Prostate gland (tissue), 2 donors: ENCODE results near the gene RAB36. TPM values are rescaled to one million over a fixed set of nuclear protein-coding genes. Genes with fewer than 3 reads are reported as not detected.

Source experiments
- DNase-seq: peaks from one replicate; pipeline ENCODE4 v3.0.0-alpha.2; 2019; ENCODE audit warnings: low spot score
- H3K27ac ChIP-seq, 2 donors: fragments of 200-600 bp; sonication (generic); 2 replicates each; pipeline ENCODE4 v1.5.1; 2017 to 2019
- H3K27me3 ChIP-seq: fragments of 200-600 bp; sonication (generic); replicated peaks from 2 replicates; pipeline ENCODE4 v1.5.1; 2019; ENCODE audit not compliant: insufficient read depth
- H3K36me3 ChIP-seq, 2 donors: fragments of 200-600 bp; sonication (generic); 1 replicate in 1 of 2; 2 replicates in 1 of 2; pipeline versions ENCODE4 v1.5.1 to v1.8.1; 2017 to 2019
- H3K4me1 ChIP-seq: fragments of 200-600 bp; sonication (generic); replicated peaks from 2 replicates; pipeline ENCODE4 v1.5.1; 2019
- H3K4me3 ChIP-seq, 2 donors: fragments of 200-600 bp; sonication (generic); 2 replicates each; pipeline ENCODE4 v1.5.1; 2017 to 2019
- H3K9me3 ChIP-seq: fragments of 200-600 bp; sonication (generic); 2 replicates; pipeline ENCODE4 v1.5.1; 2017
- CTCF ChIP-seq, 4 experiments: fragments of 200-600 bp in 2 of 4; fragments of 450-650 bp in 2 of 4; sonication (generic) in 2 of 4; IDR thresholded peaks; 1 replicate in 3 of 4; 2 replicates in 1 of 4; pipeline ENCODE4 v1.5.1; 2016 to 2019; ENCODE audit warnings: antibody characterized with exemption in 4 of 4, mild to moderate bottlenecking in 2 of 4, moderate library complexity in 2 of 4
- POLR2A ChIP-seq: fragments of 450-650 bp; IDR thresholded peaks from one replicate; pipeline ENCODE4 v1.6.1; 2016; ENCODE audit warnings: antibody characterized with exemption, mild to moderate bottlenecking
- POLR2AphosphoS5 ChIP-seq: sonication (generic); formaldehyde crosslinking; IDR thresholded peaks from one replicate; pipeline ENCODE4 v1.6.1; 2017; ENCODE audit warnings: antibody characterized with exemption
- WGBS: methylation state at CpG from one replicate; pipeline ENCODE4 v1.1.5; 2018; 5-methylcytosine and 5-hydroxymethylcytosine counted together
- intact Hi-C: fragments of 100-400 bp; cut with DNase I; formaldehyde crosslinking; loops from one replicate; pipeline ENCODE4 v1.14.2; 2022
- small RNA-seq, 2 donors: library from RNA; depleted of rRNA; stranded (forward); fragments of <200 nt; gene quantifications; one replicate each; pipeline ENCODE3, GENCODE V24; 2016
- total RNA-seq, 2 donors: library from RNA; depleted of rRNA; stranded (reverse); fragments of >200 nt; gene quantifications; one replicate each; pipeline ENCODE4 v1.1.0, GENCODE V29; 2016

Gene RAB36
- total RNA-seq, 2 donors from 2014 or later: 4.1 to 12.7 TPM

- no peaks in the 10 kb centered on the region for H3K4me1 ChIP-seq
- H3K27ac ChIP-seq: no peak overlapping the region
- 76% methylated on average over 11 of the region's 11 CpGs for WGBS
- no peaks in the 10 kb centered on the region for H3K27me3 ChIP-seq
- no peak for DNase-seq
- H3K36me3 ChIP-seq: no peaks in the 10 kb centered on the region
- H3K4me3 ChIP-seq: no peak overlapping the region
- intact Hi-C loops: no loop called here
- TF ChIP-seq POLR2A (no peak), CTCF (IDR thresholded peaks at IDR 0.05) (no peak), POLR2AphosphoS5 (no peak)
- H3K9me3 ChIP-seq: no peaks in the 10 kb centered on the region
Measured at GRCh38 chr22:23213581-23214334, 68.5 kb downstream of the RAB36 start.

Small RNA genes lying within 50 kb of the gene (small RNA-seq; reads per million reads assigned to genes)
- gene BCRP8 (0 reads per million in 2 donors), gene RF00017 (0 reads per million in 2 donors), gene RF00066 (0 reads per million in 2 donors)

Other genes starting within 250 kb of the RAB36 start
- gene GNAZ, start 75.0 kb upstream of the RAB36 start, total RNA-seq: 10 to 100 TPM in 1 of 2 donors, 1 to 10 TPM in 1; 5.7 to 22.6 TPM
- gene RSPH14, start 3.5 kb upstream of the RAB36 start, total RNA-seq: 1 to 10 TPM in 1 of 2 donors, under 1 TPM in 1; 0.68 to 3.6 TPM
- 10 to 100 TPM; 32.7 to 88.8 TPM for gene BCR, start 35.0 kb downstream of the RAB36 start, total RNA-seq